Activated CD8-positive, alpha-beta T cell treated with anti-CD3 and anti-CD28 coated beads for 36 hours (primary cell): ENCODE measurements around the gene CAMTA1. TPM values are rescaled to one million over a fixed set of nuclear protein-coding genes. Genes with fewer than 3 reads are reported as not detected.

Source experiments
- ATAC-seq: fragments of 200-7000 bp; cut with Tn5 transposase; one replicate; pipeline ENCODE4 v1.10.0; 2021; ENCODE audit warnings: mild to moderate bottlenecking, moderate library complexity
- CTCF ChIA-PET: fragments of 350-600 bp; sonication (Branson Sonifier 250); formaldehyde crosslinking; loops from one replicate; lab custom pipeline; 2021; ENCODE audit warnings: antibody characterized with exemption; lab: Charles Lee
- POLR2A ChIA-PET: fragments of 350-600 bp; sonication (Branson Sonifier 250); formaldehyde crosslinking; loops from one replicate; lab custom pipeline; 2021; ENCODE audit warnings: antibody characterized with exemption; lab: Charles Lee
- DNase-seq: peaks from one replicate; pipeline ENCODE4 v3.0.0-alpha.2; 2020
- H3K27ac Mint-ChIP-seq: one replicate; pipeline ENCODE4 v1.8.0; 2021; ENCODE audit warnings: mild to moderate bottlenecking, mixed read lengths
- H3K27me3 Mint-ChIP-seq: one replicate; pipeline ENCODE4 v1.8.0; 2021; ENCODE audit warnings: mixed read lengths
- H3K36me3 Mint-ChIP-seq: one replicate; pipeline ENCODE4 v1.8.0; 2021; ENCODE audit warnings: low read depth, mixed read lengths
- H3K4me1 Mint-ChIP-seq: one replicate; pipeline ENCODE4 v1.8.0; 2021; ENCODE audit warnings: low read depth, mixed read lengths
- H3K4me3 Mint-ChIP-seq: one replicate; pipeline ENCODE4 v1.8.0; 2021; ENCODE audit warnings: mild to moderate bottlenecking, moderate library complexity, mixed read lengths
- H3K9me3 Mint-ChIP-seq: one replicate; pipeline ENCODE4 v1.8.0; 2021; ENCODE audit warnings: mixed read lengths
- CTCF ChIP-seq: fragments of 200-600 bp; IDR thresholded peaks from one replicate; pipeline ENCODE4 v1.8.0; 2022; ENCODE audit warnings: antibody characterized with exemption, mild to moderate bottlenecking
- intact Hi-C: fragments of 100-400 bp; cut with micrococcal nuclease; formaldehyde crosslinking; loops from one replicate; pipeline ENCODE4 v1.10.0; 2022
- total RNA-seq, 2 experiments: library from RNA; stranded (reverse); gene quantifications; one replicate each; pipeline ENCODE4 v1.2.3, GENCODE V29; 2021

CAMTA1 gene
- total RNA-seq, 2 experiments from 2014 or later = 67.7 to 70.9 TPM

- DNase-seq (no peak), ATAC-seq (peak; percentile 45)
- H3K9me3 Mint-ChIP-seq = peaks cover 2% of the 10 kb centered on the region
- H3K36me3 Mint-ChIP-seq = no peaks in the 10 kb centered on the region
- TF ChIP-seq CTCF = no peak
- ChIA-PET POLR2A (no interaction called here), CTCF (no interaction called here)
- no peak overlapping the region for H3K27ac Mint-ChIP-seq
- peaks cover 5% of the 10 kb centered on the region for H3K27me3 Mint-ChIP-seq
- intact Hi-C loops = no loop called here
- H3K4me1 Mint-ChIP-seq = peaks cover 4% of the 10 kb centered on the region
- no peak overlapping the region for H3K4me3 Mint-ChIP-seq
Measured at GRCh38 chr1:6975331-6976043, 190.2 kb downstream of the CAMTA1 start.

- no peak overlapping the region for H3K27ac Mint-ChIP-seq
- peaks cover 4% of the 10 kb centered on the region for H3K4me1 Mint-ChIP-seq
- ATAC-seq = no peak
- ChIA-PET POLR2A (no interaction called here), CTCF (no interaction called here)
- no peaks in the 10 kb centered on the region for H3K36me3 Mint-ChIP-seq
- peaks cover 3% of the 10 kb centered on the region for H3K9me3 Mint-ChIP-seq
- H3K4me3 Mint-ChIP-seq = no peak overlapping the region
- TF ChIP-seq CTCF = no peak
- peaks cover 5% of the 10 kb centered on the region for H3K27me3 Mint-ChIP-seq
- intact Hi-C loops = no loop called here
- no peak for DNase-seq
Measured at GRCh38 chr1:6976044-6976375, 190.8 kb downstream of the CAMTA1 start.

- Mint-ChIP-seq H3K4me1 (peaks cover 4% of the 10 kb centered on the region), H3K27ac (no peak overlapping the region), H3K9me3 (peaks cover 3% of the 10 kb centered on the region), H3K36me3 (no peaks in the 10 kb centered on the region), H3K27me3 (peaks cover 5% of the 10 kb centered on the region), H3K4me3 (no peak overlapping the region)
- DNase-seq = no peak
- TF ChIP-seq CTCF = no peak
- no peak for ATAC-seq
- POLR2A ChIA-PET = no interaction called here
- intact Hi-C loops = no loop called here
- CTCF ChIA-PET = interaction anchor here (0.9 to 1.7 kb wide), 2 partner anchors 92 to 260 kb away, joined by 3 read pairs; no protein-coding TSS in a partner anchor
Measured at GRCh38 chr1:6979003-6979613, 193.9 kb downstream of the CAMTA1 start.

GRCh38 chr1:6981595-6981994, 196.3 kb downstream of the CAMTA1 start:
- intact Hi-C loops = no loop called here
- H3K4me1 Mint-ChIP-seq = no peaks in the 10 kb centered on the region
- POLR2A ChIA-PET = no interaction called here
- H3K27ac Mint-ChIP-seq = no peak overlapping the region
- peaks cover 3% of the 10 kb centered on the region for H3K9me3 Mint-ChIP-seq
- DNase-seq = no peak
- no peaks in the 10 kb centered on the region for H3K36me3 Mint-ChIP-seq
- no peaks in the 10 kb centered on the region for H3K27me3 Mint-ChIP-seq
- H3K4me3 Mint-ChIP-seq = no peak overlapping the region
- no peak for ATAC-seq
- CTCF ChIA-PET = interaction anchor here (1.2 kb wide), 1 partner anchor 7 kb away, joined by 3 read pairs; no protein-coding TSS in a partner anchor
- no peak for TF ChIP-seq CTCF

- DNase-seq (no peak), ATAC-seq (no peak)
- no peak for TF ChIP-seq CTCF
- H3K36me3 Mint-ChIP-seq = no peaks in the 10 kb centered on the region
- intact Hi-C loops = no loop called here
- peaks cover 3% of the 10 kb centered on the region for H3K9me3 Mint-ChIP-seq
- no peak overlapping the region for H3K4me3 Mint-ChIP-seq
- CTCF ChIA-PET = interaction anchor here (1.2 kb wide), 1 partner anchor 8 kb away, joined by 3 read pairs; no protein-coding TSS in a partner anchor
- no peak overlapping the region for H3K27ac Mint-ChIP-seq
- H3K27me3 Mint-ChIP-seq = no peaks in the 10 kb centered on the region
- POLR2A ChIA-PET = no interaction called here
- no peaks in the 10 kb centered on the region for H3K4me1 Mint-ChIP-seq
Measured at GRCh38 chr1:6982443-6982842, 197.2 kb downstream of the CAMTA1 start.
